ENCODE measurements around the gene MRGPRE. TPM values are rescaled to one million over a fixed set of nuclear protein-coding genes. Genes with fewer than 3 reads are reported as not detected.

Gene MRGPRE
- total RNA-seq, 1 experiment from 2014 or later = not detected

DNA sequence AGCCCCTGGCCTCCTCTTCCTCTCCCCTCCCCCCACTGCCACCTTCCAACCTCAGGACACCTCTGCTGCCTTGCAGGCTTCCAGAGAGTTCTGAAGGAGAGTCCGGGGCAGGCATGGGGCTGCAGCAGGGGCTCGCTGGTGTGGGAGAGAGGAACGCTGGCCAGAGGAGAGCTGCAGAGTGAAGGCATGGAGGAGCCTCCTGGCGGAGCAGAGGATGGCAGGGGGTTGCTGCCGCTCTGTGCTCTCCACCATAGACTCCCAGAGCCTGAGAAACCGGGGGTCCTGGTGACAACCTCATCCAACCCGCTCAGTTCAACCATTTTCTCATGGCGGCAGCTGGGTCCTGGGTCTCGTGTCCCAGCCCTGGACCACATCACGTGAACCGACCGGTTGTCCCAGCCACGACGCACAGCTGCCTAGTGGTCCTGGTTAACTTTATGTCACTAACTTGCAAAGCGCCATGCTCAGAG is 31.1 kb downstream of the MRGPRE start:
- H3K79me2 ChIP-seq (ENCODE audit: low read depth) = no peaks in the 10 kb centered on the region
- no peak overlapping the region for H3K4me3 ChIP-seq
- no peak overlapping the region for H3K4me2 ChIP-seq
- TF ChIP-seq, protein P1, sequence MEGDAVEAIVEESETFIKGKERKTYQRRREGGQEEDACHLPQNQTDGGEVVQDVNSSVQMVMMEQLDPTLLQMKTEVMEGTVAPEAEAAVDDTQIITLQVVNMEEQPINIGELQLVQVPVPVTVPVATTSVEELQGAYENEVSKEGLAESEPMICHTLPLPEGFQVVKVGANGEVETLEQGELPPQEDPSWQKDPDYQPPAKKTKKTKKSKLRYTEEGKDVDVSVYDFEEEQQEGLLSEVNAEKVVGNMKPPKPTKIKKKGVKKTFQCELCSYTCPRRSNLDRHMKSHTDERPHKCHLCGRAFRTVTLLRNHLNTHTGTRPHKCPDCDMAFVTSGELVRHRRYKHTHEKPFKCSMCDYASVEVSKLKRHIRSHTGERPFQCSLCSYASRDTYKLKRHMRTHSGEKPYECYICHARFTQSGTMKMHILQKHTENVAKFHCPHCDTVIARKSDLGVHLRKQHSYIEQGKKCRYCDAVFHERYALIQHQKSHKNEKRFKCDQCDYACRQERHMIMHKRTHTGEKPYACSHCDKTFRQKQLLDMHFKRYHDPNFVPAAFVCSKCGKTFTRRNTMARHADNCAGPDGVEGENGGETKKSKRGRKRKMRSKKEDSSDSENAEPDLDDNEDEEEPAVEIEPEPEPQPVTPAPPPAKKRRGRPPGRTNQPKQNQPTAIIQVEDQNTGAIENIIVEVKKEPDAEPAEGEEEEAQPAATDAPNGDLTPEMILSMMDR (conservative IDR thresholded peaks at IDR 0.05) = no peak
- TF ChIP-seq EZH2 (IDR thresholded peaks at IDR 0.05; ENCODE audit: low read depth) = no peak
- no peaks in the 10 kb centered on the region for H3K36me3 ChIP-seq (ENCODE audit: low read depth)
- ChIA-PET CTCF (no interaction called here), POLR2A (ENCODE audit: unreplicated experiment) (no interaction called here)
- H3K27ac ChIP-seq = no peak overlapping the region
- H3K9me2 ChIP-seq (ENCODE audit: insufficient read depth) = no peaks in the 10 kb centered on the region
- peaks cover 57% of the 10 kb centered on the region for H3K27me3 ChIP-seq (ENCODE audit: insufficient read depth, low read depth)
- no peaks in the 10 kb centered on the region for H4K20me1 ChIP-seq (ENCODE audit: insufficient read depth)
- intact Hi-C loops (cut with micrococcal nuclease; ENCODE audit: unreplicated experiment) = no loop called here
- H3K4me1 ChIP-seq (replicated peaks; ENCODE audit: insufficient read depth) = no peaks in the 10 kb centered on the region
- no peak for DNase-seq
- no peaks in the 10 kb centered on the region for H3K9me3 ChIP-seq (ENCODE audit: insufficient read depth, low read depth)
- H2AFZ ChIP-seq = no peak overlapping the region
- H3F3A ChIP-seq (ENCODE audit: insufficient read depth, low read depth) = no peaks in the 10 kb centered on the region
- BruUV-seq (replicated peaks) = no TSS peak

DNA sequence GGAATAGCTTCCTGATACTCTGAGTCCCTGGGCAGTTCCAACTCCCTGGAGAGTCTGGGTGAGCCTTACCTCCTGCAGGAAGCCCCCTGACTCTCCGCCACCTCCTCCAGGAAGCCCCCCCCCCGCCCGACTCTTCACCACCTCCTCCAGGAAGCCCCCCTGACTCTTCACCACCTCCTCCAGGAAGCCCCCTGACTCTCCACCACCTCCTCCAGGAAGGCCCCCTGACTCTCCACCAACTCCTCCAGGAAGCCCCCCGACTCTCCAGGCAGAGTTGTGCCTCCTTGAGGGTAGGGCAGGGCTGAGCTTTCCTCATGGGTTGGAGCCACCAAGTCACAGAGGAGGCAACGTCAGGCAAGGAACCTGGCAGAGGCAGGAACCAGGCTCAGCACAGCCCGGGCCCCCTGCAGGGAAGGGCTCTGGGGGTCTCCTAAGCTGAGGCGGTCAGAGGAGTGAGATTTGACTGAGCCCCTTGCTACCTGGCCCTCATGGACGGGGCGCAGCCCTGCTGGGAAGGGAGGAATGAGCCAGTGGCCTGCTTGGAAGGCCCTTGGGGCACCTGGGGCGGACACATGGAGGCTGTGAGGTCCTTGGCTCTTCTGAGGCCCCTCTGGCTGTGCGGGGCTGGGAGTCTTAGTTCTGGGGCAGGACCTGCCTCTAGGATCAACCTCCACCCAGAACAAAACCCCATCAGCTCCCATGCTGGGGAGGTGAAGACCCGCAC is 31.7 kb downstream of the MRGPRE start:
- intact Hi-C loops (cut with micrococcal nuclease; ENCODE audit: unreplicated experiment) = no loop called here
- ChIA-PET CTCF (no interaction called here), POLR2A (ENCODE audit: unreplicated experiment) (no interaction called here)
- DNase-seq = no peak
- Histone ChIP-seq H3K27ac (no peak overlapping the region), H3K79me2 (ENCODE audit: low read depth) (no peaks in the 10 kb centered on the region), H3K9me3 (ENCODE audit: insufficient read depth, low read depth) (no peaks in the 10 kb centered on the region), H3K4me3 (no peak overlapping the region), H3K27me3 (ENCODE audit: insufficient read depth, low read depth) (peaks cover 56% of the 10 kb centered on the region), H3K4me1 (replicated peaks; ENCODE audit: insufficient read depth) (no peaks in the 10 kb centered on the region), H4K20me1 (ENCODE audit: insufficient read depth) (no peaks in the 10 kb centered on the region), H2AFZ (no peak overlapping the region), H3K4me2 (no peak overlapping the region), H3K9me2 (ENCODE audit: insufficient read depth) (no peaks in the 10 kb centered on the region), H3K36me3 (ENCODE audit: low read depth) (no peaks in the 10 kb centered on the region), H3F3A (ENCODE audit: insufficient read depth, low read depth) (no peaks in the 10 kb centered on the region)
- TF ChIP-seq, protein P1 (conservative IDR thresholded peaks at IDR 0.05) = no peak
- TF ChIP-seq EZH2 (IDR thresholded peaks at IDR 0.05; ENCODE audit: low read depth) = no peak
- no TSS peak for BruUV-seq (replicated peaks)

DNA sequence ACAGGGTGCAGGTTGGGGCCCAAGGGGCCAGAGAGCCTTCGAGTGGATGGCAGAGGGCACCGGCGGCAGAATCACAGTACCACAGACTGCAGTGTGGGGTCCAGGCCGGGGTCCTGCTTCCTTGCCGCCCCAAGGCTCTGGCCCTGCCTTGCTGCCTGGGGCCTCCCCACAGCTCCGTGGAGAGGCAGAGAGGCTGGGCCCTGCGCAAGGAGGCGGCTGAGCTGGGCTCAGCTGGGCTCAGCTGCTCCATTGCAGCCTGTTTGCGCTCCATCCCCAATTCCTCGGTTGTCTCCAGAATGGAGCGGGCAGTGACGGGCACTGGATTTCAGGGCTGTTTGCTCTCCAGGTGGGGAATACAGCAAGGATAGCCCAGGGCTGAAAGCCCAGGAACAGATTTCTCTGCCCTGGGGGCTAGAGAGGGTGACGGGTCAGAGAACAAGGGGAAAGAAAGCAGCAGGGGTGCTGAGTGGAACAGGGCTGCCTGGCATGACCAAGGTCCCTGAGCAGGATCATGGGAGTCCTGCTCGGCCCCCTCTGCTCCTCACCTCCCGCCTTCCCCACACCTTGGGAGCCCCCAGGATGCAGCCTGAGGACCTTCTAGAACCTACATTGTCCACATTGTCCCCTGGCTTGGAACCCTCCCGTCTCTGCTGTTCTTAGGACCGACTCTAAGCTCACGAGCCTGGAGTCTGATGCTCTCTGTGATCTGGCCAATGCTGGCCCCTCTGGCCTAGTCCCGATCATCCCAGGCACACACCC is 32.5 kb downstream of the MRGPRE start:
- ChIA-PET POLR2A (ENCODE audit: unreplicated experiment) (no interaction called here), CTCF (no interaction called here)
- H3K79me2 ChIP-seq (ENCODE audit: low read depth) = no peaks in the 10 kb centered on the region
- no peak for DNase-seq
- no peaks in the 10 kb centered on the region for H3K4me1 ChIP-seq (replicated peaks; ENCODE audit: insufficient read depth)
- no peaks in the 10 kb centered on the region for H3K9me2 ChIP-seq (ENCODE audit: insufficient read depth)
- H3K9me3 ChIP-seq (ENCODE audit: insufficient read depth, low read depth) = no peaks in the 10 kb centered on the region
- no TSS peak for BruUV-seq (replicated peaks)
- no peaks in the 10 kb centered on the region for H3F3A ChIP-seq (ENCODE audit: insufficient read depth, low read depth)
- TF ChIP-seq, protein P1 (conservative IDR thresholded peaks at IDR 0.05) = no peak
- TF ChIP-seq EZH2 (IDR thresholded peaks at IDR 0.05; ENCODE audit: low read depth) = no peak
- no peak overlapping the region for H2AFZ ChIP-seq
- no peak overlapping the region for H3K4me3 ChIP-seq
- intact Hi-C loops (cut with micrococcal nuclease; ENCODE audit: unreplicated experiment) = no loop called here
- H3K27ac ChIP-seq = no peak overlapping the region
- H3K36me3 ChIP-seq (ENCODE audit: low read depth) = no peaks in the 10 kb centered on the region
- H3K4me2 ChIP-seq = no peak overlapping the region
- H4K20me1 ChIP-seq (ENCODE audit: insufficient read depth) = no peaks in the 10 kb centered on the region
- H3K27me3 ChIP-seq (ENCODE audit: insufficient read depth, low read depth) = peaks cover 47% of the 10 kb centered on the region

Measured in PC-9 (cell line).